Measurements from ENCODE around the gene GPHB5.

The GPHB5 gene

DNA sequence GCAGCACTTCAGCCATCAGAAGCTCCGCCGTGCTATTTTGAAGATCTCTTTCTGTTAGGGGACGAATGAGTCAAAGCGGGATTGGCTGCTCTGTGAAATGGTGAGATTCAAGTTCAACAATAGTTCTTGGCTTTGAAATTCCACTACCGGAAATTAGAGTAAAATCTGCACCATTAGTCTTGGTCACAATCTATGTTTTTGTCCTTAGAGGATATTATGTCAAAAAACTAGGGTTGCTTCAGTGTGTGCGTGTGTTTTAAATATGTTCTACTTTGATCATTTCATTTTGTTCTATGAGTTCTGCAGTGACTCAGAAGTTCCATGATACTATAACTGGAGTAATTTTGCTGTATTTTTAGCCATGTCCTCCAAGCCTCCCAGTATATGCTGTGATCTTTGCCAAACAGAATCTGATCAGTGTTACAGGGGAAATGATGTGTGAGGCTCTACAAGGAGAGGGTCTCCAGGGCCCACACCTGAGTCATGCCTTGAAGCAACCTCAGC lies 22.6 kb downstream of the GPHB5 start:
- TF ChIP-seq, protein P1, sequence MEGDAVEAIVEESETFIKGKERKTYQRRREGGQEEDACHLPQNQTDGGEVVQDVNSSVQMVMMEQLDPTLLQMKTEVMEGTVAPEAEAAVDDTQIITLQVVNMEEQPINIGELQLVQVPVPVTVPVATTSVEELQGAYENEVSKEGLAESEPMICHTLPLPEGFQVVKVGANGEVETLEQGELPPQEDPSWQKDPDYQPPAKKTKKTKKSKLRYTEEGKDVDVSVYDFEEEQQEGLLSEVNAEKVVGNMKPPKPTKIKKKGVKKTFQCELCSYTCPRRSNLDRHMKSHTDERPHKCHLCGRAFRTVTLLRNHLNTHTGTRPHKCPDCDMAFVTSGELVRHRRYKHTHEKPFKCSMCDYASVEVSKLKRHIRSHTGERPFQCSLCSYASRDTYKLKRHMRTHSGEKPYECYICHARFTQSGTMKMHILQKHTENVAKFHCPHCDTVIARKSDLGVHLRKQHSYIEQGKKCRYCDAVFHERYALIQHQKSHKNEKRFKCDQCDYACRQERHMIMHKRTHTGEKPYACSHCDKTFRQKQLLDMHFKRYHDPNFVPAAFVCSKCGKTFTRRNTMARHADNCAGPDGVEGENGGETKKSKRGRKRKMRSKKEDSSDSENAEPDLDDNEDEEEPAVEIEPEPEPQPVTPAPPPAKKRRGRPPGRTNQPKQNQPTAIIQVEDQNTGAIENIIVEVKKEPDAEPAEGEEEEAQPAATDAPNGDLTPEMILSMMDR (IDR thresholded peaks at IDR 0.05; ENCODE audit: low read depth, low read length), result no peak
- H3K4me3 ChIP-seq (replicated peaks in 1 of 2; ENCODE audit: low read depth in 2 of 2, low read length in 2 of 2), result no peak overlapping the region
- peak in 1 of 2 donors; percentile 72 for DNase-seq (ENCODE audit: low read depth in 2 of 2)

DNA sequence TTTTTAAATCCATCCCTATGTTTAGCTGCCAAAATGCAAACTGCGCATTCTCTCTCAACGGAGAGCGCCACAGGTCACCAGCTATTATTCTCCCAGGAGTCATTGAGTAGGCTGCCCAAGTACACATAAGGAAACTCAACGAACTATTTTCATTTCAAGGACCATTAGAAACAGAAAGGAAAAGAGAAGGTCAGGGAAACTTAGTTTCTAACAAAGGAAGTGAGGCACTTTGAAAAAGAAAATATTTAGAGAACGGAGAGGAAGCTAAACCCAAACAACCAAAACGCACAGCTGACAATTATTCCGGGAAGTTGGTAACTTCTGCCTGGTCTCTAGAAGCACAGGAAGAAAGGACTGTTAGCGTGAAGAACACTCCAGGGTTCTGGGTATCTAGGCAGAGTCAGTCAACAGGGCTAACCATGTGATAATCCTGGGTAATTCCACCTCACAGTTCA lies 23.5 kb downstream of the GPHB5 start:
- TF ChIP-seq, protein P1 (IDR thresholded peaks at IDR 0.05; ENCODE audit: low read depth, low read length), result no peak
- H3K4me3 ChIP-seq (replicated peaks in 1 of 2; ENCODE audit: low read depth in 2 of 2, low read length in 2 of 2), result peak overlapping the region in 1 of 2 donors; percentile 2
- DNase-seq (ENCODE audit: low read depth in 2 of 2), result peak in 1 of 2 donors; percentile 14

- no peak overlapping the region for H3K4me3 ChIP-seq (replicated peaks in 1 of 2; ENCODE audit: low read depth in 2 of 2, low read length in 2 of 2)
- DNase-seq (ENCODE audit: low read depth in 2 of 2), result no peak
- TF ChIP-seq, protein P1 (IDR thresholded peaks at IDR 0.05; ENCODE audit: low read depth, low read length), result no peak
These were observed 25.9 kb downstream of the GPHB5 start for GRCh38 chr14:63292805-63293204.

DNA sequence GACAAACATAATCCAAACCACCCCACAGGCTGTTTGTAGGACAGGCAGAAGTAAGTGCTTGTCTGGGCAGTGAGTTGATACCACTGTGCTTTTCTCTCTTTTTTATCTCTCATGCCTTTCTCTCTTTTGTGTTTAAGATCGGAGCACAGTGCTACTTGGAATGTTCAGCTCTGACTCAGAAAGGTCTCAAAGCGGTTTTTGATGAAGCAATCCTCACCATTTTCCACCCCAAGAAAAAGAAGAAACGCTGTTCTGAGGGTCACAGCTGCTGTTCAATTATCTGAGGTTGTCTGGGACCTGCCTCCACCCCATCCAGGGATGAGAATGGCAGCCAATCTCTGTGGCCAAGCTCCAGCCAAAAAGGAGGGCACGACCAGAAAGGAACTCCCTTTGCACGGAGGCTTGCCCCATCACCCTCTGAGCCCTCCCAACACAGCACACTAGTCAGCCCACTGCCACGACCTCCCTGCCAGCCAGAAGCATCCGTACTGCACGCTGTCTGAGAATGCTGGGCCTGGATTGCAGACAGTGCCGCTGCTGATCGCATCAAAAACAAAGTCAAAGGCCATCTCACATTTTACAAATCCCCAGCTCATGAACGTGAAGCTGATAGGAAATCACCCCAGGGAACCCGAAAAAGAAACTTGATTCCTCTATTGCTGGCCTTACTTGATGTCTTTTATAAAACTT lies 27.8 kb downstream of the GPHB5 start:
- H3K4me3 ChIP-seq (replicated peaks in 1 of 2; ENCODE audit: low read depth in 2 of 2, low read length in 2 of 2), result no peak overlapping the region
- TF ChIP-seq, protein P1 (IDR thresholded peaks at IDR 0.05; ENCODE audit: low read depth, low read length), result no peak
- peak; percentile 45 to 54 for DNase-seq (ENCODE audit: low read depth in 2 of 2)

DNA sequence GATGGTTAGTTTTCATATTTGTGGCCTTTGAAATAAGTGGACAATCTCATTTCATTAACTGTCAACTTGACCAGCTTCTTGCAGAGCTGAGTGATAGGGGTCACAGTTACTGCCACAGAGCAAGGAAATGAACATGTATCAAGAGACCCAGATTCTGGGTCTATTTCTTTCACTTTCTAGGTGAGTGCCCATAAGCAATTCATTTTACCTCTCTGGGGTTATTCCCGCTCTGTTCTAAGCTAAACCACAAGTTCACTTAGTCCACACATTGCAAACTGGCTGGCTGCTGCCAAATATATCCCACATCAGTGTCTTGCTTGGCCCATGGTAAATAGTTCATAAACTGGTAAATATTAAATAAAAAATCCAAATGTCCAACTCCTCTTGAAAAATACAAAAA lies 29.9 kb downstream of the GPHB5 start:
- no peak for DNase-seq (ENCODE audit: low read depth in 2 of 2)
- TF ChIP-seq, protein P1 (IDR thresholded peaks at IDR 0.05; ENCODE audit: low read depth, low read length), result no peak
- H3K4me3 ChIP-seq (replicated peaks in 1 of 2; ENCODE audit: low read depth in 2 of 2, low read length in 2 of 2), result no peak overlapping the region

GRCh38 chr14:63287666-63288483 lies 30.9 kb downstream of the GPHB5 start:
- no peak overlapping the region for H3K4me3 ChIP-seq (replicated peaks in 1 of 2; ENCODE audit: low read depth in 2 of 2, low read length in 2 of 2)
- TF ChIP-seq, protein P1 (IDR thresholded peaks at IDR 0.05; ENCODE audit: low read depth, low read length), result no peak
- DNase-seq (ENCODE audit: low read depth in 2 of 2), result peak in 1 of 2 donors; percentile 23

Measured in cardiac fibroblast (primary cell).